ENCODE data around the gene TMEM266.

Gene TMEM266

GRCh38 chr15:76234337-76234889 lies 174.6 kb downstream of the TMEM266 start:
- Histone ChIP-seq H3K36me3 (ENCODE audit: control insufficient read depth, insufficient read depth, low read length) (no peaks in the 10 kb centered on the region), H3K9ac (no peak overlapping the region), H3K4me2 (ENCODE audit: low read length) (no peak overlapping the region), H3K27me3 (ENCODE audit: control insufficient read depth, insufficient read depth, low read length) (no peaks in the 10 kb centered on the region), H3K9me3 (ENCODE audit: control insufficient read depth, low read length) (no peaks in the 10 kb centered on the region), H2AFZ (no peak overlapping the region), H3K79me2 (no peaks in the 10 kb centered on the region), H3K4me1 (no peaks in the 10 kb centered on the region), H3K4me3 (ENCODE audit: low read depth, low read length) (no peak overlapping the region), H3K27ac (no peak overlapping the region)
- TF ChIP-seq CTCF (IDR thresholded peaks at IDR 0.05), result no peak

GRCh38 chr15:76235186-76235826 lies 175.5 kb downstream of the TMEM266 start:
- Histone ChIP-seq H3K36me3 (ENCODE audit: control insufficient read depth, insufficient read depth, low read length) (no peaks in the 10 kb centered on the region), H3K9ac (no peak overlapping the region), H3K4me1 (no peaks in the 10 kb centered on the region), H3K27ac (no peak overlapping the region), H3K79me2 (no peaks in the 10 kb centered on the region), H3K4me3 (ENCODE audit: low read depth, low read length) (no peak overlapping the region), H3K4me2 (ENCODE audit: low read length) (no peak overlapping the region), H3K9me3 (ENCODE audit: control insufficient read depth, low read length) (no peaks in the 10 kb centered on the region), H3K27me3 (ENCODE audit: control insufficient read depth, insufficient read depth, low read length) (no peaks in the 10 kb centered on the region), H2AFZ (no peak overlapping the region)
- peak; percentile 28 for TF ChIP-seq CTCF (IDR thresholded peaks at IDR 0.05)

GRCh38 chr15:76236350-76236749 lies 176.6 kb downstream of the TMEM266 start:
- Histone ChIP-seq H3K4me2 (ENCODE audit: low read length) (no peak overlapping the region), H3K4me3 (ENCODE audit: low read depth, low read length) (no peak overlapping the region), H3K36me3 (ENCODE audit: control insufficient read depth, insufficient read depth, low read length) (no peaks in the 10 kb centered on the region), H3K9ac (no peak overlapping the region), H3K79me2 (no peaks in the 10 kb centered on the region), H3K27me3 (ENCODE audit: control insufficient read depth, insufficient read depth, low read length) (no peaks in the 10 kb centered on the region), H3K27ac (no peak overlapping the region), H2AFZ (no peak overlapping the region), H3K9me3 (ENCODE audit: control insufficient read depth, low read length) (no peaks in the 10 kb centered on the region), H3K4me1 (no peaks in the 10 kb centered on the region)
- TF ChIP-seq CTCF (IDR thresholded peaks at IDR 0.05), result no peak

- no peak overlapping the region for H2AFZ ChIP-seq
- H3K79me2 ChIP-seq, result no peaks in the 10 kb centered on the region
- no peaks in the 10 kb centered on the region for H3K4me1 ChIP-seq
- no peaks in the 10 kb centered on the region for H3K36me3 ChIP-seq (ENCODE audit: control insufficient read depth, insufficient read depth, low read length)
- H3K4me2 ChIP-seq (ENCODE audit: low read length), result no peak overlapping the region
- H3K9ac ChIP-seq, result no peak overlapping the region
- no peak for TF ChIP-seq CTCF (IDR thresholded peaks at IDR 0.05)
- H3K27ac ChIP-seq, result no peak overlapping the region
- H3K9me3 ChIP-seq (ENCODE audit: control insufficient read depth, low read length), result no peaks in the 10 kb centered on the region
- H3K27me3 ChIP-seq (ENCODE audit: control insufficient read depth, insufficient read depth, low read length), result no peaks in the 10 kb centered on the region
- no peak overlapping the region for H3K4me3 ChIP-seq (ENCODE audit: low read depth, low read length)
Observed at GRCh38 chr15:76239786-76240185, 180.0 kb downstream of the TMEM266 start.

- Histone ChIP-seq H3K36me3 (ENCODE audit: control insufficient read depth, insufficient read depth, low read length) (no peaks in the 10 kb centered on the region), H3K27ac (no peak overlapping the region), H3K9me3 (ENCODE audit: control insufficient read depth, low read length) (no peaks in the 10 kb centered on the region), H3K27me3 (ENCODE audit: control insufficient read depth, insufficient read depth, low read length) (no peaks in the 10 kb centered on the region), H3K4me3 (ENCODE audit: low read depth, low read length) (no peak overlapping the region), H2AFZ (no peak overlapping the region), H3K79me2 (no peaks in the 10 kb centered on the region), H3K4me2 (ENCODE audit: low read length) (no peak overlapping the region), H3K9ac (no peak overlapping the region), H3K4me1 (no peaks in the 10 kb centered on the region)
- TF ChIP-seq CTCF (IDR thresholded peaks at IDR 0.05), result no peak
Observed at GRCh38 chr15:76245072-76245610, 185.4 kb downstream of the TMEM266 start.
